GM21529 (cell line): Measurements from ENCODE around the gene CAV1.
"Not testable (repeated sequence)": the region's sequence is repeated elsewhere in the genome, so short reads cannot be mapped to it uniquely, and the experiment has no call there.

Source experiments
- ATAC-seq: cut with Tn5 transposase; IDR thresholded peaks from one replicate; pipeline ENCODE4 v1.9.1; 2021; ENCODE audit not compliant: unreplicated experiment

Gene CAV1

GRCh38 chr7:116576350-116577319 is 51.8 kb downstream of the CAV1 start:
- ATAC-seq = no peak

GRCh38 chr7:116577320-116577871 is 52.6 kb downstream of the CAV1 start:
- peak; percentile 84 for ATAC-seq

DNA sequence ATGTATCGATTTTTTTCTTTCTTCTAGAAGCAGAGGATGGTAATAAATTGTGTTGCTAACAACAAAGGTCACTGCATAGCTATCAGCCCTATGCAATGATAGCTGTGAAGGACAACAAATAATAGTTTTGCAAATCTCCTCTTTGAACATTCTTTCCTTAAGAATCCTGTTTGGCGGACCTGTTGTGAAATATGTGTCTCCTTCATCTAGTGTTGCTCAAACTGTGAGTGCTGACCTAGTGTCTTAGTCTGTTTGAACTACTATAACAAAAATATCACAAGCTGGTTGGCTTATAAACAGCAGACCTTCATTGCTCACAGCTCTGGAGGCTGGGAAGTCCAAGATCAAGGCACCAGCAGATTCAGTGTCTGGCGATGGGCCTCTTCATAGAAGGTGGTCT is 53.7 kb downstream of the CAV1 start:
- no peak for ATAC-seq

- no peak for ATAC-seq
Observed at GRCh38 chr7:116579322-116579721, 54.5 kb downstream of the CAV1 start.

DNA sequence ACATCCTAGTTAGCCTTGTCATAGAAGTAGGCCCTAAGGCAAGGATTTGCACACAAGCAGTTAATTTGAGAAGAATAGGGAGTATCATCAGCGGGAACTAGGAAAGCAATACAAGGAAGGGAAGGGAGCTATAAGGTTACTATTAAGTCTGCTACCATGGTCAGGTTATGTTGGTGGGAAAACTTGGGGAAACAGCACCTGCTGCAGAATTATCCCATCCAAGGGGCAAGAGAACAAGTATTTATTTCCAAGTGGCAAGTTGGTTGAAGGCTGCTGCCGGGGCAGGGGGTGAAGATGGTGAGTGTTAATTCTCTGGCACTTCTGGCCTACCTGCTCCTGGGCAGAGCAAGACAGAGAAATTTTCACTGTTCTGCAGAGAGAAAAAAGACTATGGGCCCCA is 55.0 kb downstream of the CAV1 start:
- ATAC-seq = no peak

DNA sequence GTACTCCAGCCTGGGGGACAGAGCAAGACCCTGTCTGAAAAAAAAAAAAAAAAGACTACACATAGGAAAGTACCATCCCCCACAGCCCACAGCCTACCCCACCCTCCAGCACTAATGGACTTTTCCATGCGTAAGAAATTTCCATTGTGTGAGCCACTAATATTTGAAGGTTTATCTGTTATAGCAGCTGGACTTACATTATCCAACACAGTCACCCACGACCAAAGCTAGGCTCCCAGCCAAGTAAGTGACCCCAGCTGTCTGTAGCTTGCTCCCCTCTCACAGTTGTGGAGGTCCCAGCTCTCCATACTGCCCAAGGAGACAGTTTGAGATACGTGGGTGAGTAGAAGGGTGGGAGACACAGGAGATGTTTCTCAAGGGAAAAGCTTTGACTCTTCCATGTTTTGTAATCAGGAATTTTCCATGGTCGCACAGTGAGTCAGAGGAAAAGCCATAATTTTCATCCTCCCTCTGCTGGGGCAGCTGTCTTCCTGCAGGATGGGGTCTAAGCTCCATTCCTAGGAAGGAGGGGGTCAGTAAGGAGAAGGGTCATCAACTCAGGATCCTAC is 57.4 kb downstream of the CAV1 start:
- ATAC-seq = no peak

- ATAC-seq = peak; percentile 40
Observed at GRCh38 chr7:116582806-116583444, 58.1 kb downstream of the CAV1 start.

GRCh38 chr7:116583653-116584052 is 58.8 kb downstream of the CAV1 start:
- peak; percentile 94 for ATAC-seq

DNA sequence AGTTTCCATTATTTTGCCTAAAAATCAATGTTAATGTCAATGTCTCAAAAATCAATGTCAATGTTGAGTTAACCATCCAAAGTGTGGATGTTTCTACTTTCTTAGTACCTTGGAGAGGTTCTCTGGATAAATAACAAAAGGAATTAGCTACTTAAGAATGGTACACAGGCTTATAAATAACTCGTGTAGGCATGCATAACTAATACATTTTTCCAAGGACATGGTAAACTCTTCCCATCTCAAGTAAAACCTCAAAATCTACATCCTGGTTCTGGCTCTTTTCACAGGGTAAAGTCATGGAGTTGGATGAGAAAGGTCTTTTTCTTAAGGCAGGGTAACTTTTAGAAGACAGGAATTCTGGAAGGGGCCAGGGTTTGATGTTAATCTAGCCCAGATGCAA is 59.9 kb downstream of the CAV1 start:
- ATAC-seq = no peak

DNA sequence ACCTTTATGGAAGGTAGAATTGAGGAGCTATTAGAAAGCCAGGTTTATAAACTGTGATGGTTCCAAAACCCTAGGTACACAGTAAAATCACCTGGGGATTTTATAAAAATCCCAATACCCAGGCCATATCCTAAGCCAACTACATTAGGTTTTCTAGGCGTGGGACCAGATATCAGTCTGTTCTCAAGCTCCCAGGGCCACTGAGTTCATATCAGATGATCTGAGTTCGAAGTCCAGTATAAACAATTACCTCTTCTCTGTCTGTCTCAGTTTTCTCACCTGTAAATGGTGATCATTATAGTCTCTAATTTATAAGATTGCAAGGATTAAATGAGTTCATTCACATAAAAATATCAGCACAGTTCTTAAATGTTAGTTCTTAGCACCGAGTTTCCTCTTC is 60.6 kb downstream of the CAV1 start:
- no peak for ATAC-seq

GRCh38 chr7:116585967-116586366 is 61.1 kb downstream of the CAV1 start:
- no peak for ATAC-seq

DNA sequence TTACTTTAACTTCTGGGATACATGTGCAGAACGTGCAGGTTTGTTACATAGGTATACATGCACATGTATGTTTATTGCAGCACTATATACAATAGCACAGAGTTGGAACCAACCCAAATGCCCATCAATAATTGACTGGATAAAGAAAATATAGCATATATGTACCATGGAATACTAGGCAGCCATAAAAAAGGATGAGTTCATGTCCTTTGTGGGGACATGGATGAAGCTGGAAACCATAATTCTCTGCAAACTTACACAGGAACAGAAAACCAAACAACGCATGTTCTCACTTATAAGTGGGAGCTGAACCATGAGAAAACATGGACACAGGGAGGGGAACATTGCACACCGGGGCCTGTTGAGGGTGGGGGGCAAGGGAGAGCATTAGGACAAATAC is 62.4 kb downstream of the CAV1 start:
- ATAC-seq = not testable (repeated sequence)

- ATAC-seq = peak; percentile 51
Observed at GRCh38 chr7:116588225-116588624, 63.4 kb downstream of the CAV1 start.

DNA sequence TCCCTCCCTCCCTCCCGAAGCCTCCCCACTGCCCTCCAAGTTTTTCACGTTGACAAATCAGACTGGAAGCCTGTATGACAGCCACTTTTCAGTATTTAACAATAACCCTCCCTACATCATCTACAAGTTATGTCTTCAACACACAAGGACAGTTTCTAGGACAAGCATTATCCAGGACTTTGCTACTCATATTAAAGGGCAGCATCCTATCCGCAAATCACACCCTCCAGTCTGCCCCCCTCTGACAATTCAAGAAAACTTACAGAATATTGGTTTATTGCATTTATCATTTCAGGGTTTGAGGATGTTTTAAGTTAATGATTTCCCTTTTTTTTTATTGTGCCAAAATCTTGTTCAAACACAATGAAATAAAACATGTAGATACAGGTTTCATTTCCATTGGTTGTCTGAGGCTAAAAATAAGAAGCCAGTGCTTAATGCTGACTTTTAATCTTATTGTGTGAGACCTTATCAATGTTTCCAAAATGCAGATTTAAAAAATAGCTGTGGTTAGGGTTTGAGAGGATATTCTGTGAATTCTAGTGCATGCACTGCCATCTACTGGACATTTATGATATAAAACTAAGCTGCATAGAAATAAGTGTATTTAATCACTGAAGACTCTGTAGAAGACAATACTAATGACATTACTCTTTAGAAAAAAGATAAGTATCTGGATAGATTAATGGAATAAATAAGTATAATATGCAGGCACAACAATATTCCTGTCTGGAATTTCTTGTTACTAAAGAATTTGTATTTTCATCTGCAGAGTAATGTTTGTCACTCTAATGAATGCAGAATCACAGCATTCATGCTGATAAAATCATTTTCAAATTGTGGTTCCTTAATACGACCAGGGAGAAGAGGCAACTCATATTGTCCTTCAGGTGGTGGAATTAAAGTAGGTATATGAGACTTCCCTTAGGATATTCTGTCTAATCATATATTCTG is 64.1 kb downstream of the CAV1 start:
- ATAC-seq = no peak

DNA sequence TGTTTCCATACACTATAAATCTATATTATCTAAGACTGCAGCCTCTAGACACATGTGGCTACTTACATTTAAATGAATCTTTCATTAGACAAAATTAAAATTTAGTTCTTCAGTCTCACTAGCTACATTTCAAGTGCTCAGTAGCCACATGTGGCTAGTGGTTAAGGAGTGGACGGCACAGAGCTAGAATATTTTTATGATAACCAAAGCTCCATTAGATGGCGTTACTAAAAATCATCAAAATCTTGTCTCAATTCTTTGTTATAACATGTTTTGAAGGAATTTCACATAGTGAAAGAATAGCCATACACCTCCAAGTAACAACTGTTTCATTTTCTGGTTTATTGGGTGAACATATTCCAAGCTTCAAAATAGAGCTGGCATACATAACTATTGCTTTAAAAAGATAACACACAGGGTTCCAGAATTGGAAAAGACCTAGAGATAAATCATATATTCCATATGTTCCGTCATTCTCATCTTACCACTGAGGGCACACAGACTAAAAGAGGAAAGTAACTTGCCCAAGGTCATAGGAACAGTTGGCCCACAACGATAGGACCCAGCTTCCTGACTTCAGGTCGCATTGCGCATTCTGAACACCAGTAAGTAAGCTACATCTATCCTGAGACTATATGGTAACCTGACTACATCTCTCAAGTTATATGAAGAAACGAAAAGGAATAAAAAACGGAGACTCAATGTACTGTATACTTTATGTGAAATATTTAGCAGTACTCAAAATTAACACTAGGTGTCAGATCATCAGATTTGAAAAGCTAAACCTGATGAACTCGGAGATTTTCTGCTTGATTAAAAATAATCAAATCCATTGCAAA is 66.6 kb downstream of the CAV1 start:
- no peak for ATAC-seq

DNA sequence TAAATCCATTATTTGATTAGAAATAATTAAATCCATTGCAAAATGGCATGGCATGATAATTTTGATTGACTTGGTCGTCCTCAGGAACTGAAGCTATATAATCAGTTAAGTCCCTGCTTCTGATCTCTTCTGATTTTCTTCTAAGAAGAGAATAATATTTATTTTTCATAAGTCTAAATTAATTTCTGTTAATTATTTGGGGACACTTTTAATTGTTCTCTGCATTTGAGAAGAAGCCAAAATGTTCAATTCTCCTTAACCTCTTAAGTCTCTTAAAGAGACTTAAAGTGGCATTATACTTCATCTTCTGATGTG is 67.2 kb downstream of the CAV1 start:
- ATAC-seq = no peak

GRCh38 chr7:116592445-116592844 is 67.6 kb downstream of the CAV1 start:
- ATAC-seq = no peak

DNA sequence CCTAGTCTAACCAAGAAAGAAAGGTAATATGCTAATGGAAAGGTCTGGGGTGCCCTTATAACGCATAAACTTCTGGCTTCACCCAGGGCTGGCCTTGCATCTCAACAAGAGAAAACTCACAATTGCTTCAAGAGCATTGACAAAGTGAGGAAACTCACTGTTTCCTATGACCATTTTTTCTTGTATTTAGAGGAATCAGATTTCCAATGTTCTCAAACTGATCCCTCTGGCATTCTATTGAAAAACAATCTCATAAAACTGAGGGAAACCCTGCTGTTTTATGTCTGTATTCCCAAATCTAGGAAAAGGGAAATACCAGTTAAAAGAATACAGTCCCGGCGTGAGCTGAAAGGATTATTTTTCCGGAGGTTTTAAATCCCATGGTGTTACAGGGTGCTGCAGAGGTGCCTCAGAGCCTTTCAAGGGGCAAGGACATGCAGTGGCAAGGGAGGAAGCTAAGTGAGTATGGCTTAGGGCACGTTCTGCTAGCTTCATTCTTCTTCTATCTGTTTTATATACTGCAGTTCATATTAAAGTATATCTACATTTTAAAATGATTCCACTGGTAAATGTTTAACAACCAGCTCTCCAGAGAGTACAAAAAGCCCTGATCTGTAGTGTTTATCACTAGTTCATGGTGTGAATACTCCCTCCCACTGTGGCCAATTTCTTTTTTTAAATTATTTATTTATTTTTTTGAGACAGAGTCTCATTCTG is 68.7 kb downstream of the CAV1 start:
- ATAC-seq = no peak

DNA sequence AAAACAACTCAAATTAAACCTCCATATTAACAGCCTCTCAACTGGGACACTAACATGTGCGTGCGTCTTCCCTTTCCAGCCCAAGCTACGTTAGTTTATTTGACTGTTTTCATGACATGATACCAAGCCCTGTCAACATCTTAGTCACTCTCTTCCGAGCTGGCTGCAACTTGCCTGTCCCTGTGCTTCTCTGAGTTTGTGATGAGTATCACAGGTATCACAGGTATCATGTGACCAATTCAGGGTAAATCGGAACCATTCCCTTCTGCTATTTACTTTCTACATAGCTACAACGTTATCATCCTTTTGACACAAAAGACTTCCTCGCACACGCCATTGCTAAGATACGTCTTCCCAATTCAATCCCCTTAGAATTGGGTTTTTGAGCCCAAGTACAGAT is 70.2 kb downstream of the CAV1 start:
- ATAC-seq = no peak
